ENCODE measurements around the gene ZXDC.

The ZXDC gene

GRCh38 chr3:126413693-126414080, 62.0 kb downstream of the ZXDC start:
- DNase-seq, result no peak

- no peak for DNase-seq
Observed at GRCh38 chr3:126412841-126413692, 62.6 kb downstream of the ZXDC start.

DNA sequence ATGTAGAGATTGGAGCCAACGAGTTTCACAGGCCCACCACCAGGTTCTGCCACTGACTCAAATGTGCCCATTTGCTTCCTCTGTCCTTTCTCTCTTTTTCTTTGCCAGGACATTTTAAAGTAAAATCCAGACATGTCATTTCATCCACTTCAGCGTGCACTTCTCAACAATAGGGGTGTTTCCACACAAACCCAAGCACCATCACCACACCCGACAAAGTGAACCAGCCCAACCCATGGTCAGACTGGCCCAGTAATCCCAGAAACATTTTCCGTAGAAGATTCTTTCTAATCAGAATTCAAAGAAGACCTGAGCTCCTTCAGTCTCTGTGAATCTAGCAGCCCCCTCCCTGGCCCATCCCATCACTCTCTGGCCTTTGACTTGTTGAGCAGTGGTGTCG, 67.6 kb downstream of the ZXDC start:
- no peak for DNase-seq

GRCh38 chr3:126407412-126408044, 68.2 kb downstream of the ZXDC start:
- no peak for DNase-seq

DNA sequence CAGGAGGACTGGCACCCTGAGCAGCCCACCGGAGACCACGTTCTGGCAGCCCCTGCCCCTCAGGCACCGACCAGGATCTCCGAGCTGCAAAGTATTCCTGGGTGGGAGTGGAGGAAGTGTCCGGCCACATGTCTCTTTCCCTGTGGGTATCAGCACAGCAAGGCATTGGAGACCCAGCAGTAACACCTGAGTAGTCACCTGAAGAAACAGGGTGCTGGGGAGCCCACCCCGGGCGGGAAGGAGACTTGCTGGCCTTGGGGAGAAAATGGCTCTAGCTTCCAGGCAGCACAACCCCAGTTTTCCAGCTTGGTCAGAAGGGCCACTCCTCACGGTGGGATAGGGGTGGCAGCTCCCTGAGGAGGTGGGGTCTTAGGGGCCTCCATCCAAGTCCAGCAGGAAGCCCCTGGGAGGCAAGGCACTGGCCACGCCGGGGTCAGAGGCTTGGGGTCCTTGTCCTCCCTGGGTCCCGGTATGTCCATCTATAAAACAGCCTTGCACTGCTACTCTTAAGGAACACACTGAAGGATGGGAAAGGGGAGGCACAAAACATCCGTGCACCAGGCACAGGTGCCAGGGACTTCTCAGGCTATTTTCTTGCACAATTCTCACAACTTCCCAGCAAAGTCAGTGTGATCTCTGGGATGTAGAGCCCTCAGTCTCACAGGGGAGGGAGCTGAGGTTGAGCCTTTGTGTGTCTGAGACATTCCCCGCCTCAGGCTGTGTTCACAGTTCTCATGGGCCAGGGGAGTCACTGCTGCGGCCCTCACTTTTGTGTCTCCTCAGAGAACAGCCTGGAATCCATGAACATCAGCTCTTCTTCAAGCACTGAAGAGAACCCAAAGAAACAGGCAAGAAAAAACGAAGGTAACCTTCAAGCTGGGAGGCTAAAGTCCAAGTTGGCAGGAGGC, 69.0 kb downstream of the ZXDC start:
- no peak for DNase-seq

- DNase-seq, result no peak
Observed at GRCh38 chr3:126402666-126403302, 72.9 kb downstream of the ZXDC start.

- no peak for DNase-seq
Observed at GRCh38 chr3:126402178-126402577, 73.5 kb downstream of the ZXDC start.

DNA sequence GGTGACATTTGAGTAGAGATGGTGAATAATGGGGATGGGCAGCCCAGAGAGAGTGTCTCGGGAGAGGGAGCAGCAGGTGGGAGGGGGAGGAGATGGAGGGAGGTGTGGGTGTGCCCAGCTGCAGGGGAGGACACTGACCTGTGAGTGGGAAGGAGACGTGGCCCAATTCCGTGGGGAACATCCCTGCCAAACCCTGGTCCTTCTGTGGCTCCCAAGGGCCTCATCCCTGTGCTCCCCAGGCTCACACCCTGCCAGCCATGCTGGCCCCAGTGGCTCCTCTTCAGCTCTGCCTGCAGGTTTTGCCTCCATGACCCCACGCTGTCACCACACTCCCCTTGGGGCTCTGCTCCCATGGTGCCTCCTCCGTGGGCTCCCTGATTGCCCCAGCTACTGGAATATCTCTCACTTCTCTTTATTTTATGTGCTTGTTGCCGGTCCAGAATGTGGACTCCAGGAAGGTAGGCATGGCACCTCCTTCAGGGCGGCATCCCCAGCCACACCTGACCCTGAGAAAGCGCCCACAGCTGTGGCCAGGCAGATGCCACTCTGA, 74.0 kb downstream of the ZXDC start:
- DNase-seq, result no peak

GRCh38 chr3:126399756-126400155, 75.9 kb downstream of the ZXDC start:
- no peak for DNase-seq

- DNase-seq, result no peak
Observed at GRCh38 chr3:126399351-126399735, 76.3 kb downstream of the ZXDC start.

DNA sequence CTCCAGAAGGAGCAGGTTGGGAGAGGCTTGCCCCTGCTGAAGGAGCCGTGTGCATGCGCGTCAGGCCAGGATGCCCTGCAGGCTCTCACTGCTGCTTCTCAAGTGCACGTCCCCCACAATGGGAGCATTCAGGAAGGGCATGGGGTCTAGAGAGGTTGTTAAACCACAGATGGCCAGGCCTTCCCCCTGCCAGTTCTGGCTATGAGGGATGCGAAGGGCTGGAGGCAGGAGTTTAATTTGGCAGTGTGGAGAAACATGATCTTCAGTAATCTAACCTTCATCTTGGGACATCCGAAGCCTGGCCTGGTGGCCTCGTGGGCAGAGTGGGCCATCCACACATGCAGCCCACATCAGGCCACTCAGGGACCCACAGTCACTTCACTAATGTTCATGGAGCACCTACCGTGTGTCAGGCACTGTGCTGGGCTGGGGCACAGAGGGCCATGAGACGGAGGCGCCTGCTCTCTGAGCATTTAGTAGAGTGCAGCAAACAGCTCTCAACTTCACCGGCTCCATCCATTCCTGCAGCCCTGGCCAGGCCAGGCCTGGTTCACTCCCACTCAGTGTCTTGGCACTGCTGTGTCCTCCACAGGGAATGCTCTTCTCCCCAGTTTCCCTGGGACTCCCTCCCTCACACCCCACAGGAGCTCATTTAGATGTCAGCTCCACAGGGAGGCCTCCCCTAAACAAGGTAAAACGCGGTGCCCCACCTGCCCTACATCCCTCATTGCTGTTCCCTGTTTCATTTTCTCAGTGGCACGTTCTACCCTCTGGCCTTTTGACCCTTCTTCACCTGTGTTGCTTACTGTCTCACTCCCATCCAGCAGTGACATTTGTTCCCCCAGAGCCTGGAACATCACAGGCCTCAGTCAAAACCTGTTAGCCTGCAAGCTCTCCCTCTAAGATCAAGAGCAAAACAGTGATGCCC, 77.0 kb downstream of the ZXDC start:
- no peak for DNase-seq

- no peak for DNase-seq
Observed at GRCh38 chr3:126397610-126398422, 77.9 kb downstream of the ZXDC start.

GRCh38 chr3:126396536-126396935, 79.2 kb downstream of the ZXDC start:
- DNase-seq, result no peak

DNA sequence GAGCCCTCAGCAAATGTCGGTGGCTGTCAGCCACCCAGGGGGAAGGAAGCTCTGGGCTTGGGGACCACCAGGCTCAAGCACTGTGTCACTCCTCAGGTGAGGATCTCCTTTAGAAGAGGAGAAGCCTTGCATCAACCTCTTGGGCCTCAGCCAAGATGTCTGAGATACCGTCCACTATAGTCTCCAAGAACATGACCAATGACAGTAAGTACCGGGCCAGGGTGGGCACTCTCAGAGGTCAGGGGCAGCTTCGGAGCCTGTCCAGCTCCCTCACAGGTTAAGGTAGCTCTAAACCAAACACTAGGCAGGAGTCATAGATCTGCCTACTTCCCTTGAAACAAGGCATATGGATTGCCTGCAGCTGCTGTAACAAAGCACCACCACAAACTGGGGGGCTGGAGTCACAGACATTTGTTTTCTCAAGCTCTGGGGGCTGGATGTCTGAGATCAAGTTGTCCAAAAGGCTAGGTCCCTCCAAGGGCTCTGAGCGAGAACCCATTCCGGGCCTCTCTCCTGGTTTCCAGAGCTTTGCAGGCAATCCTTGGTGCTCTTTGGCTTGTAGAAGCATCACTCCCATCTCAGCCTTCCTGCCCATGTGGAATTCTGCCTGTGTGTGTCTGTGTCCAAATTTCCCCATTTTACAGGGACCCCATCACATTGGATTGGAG, 79.7 kb downstream of the ZXDC start:
- no peak for DNase-seq

DNA sequence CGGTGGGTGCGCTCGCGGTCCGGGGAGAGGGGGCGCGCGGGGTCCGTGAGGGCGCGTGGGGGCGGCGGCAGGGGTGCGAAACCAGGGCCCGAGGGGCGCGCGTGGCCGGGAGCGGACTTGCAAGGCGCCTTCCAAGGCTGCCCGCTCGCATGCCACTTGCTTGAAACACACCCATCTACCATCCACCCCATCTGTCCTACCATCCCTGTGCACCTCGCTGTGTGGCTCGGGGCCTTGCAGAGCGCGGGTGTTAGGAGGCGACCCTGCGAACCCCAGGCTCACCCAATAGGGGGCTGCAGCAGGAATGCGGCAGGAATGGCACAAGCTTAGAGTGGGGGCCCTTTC, 80.7 kb downstream of the ZXDC start:
- DNase-seq, result no peak

- DNase-seq, result no peak
Observed at GRCh38 chr3:126394179-126394976, 81.3 kb downstream of the ZXDC start, which contains the start of gene CFAP100. TSS of gene CFAP100 (plus strand) at chr3:126394909. CDS start at chr3:126396001, 1,092 bp downstream.

GRCh38 chr3:126393563-126393962, 82.1 kb downstream of the ZXDC start:
- no peak for DNase-seq

DNA sequence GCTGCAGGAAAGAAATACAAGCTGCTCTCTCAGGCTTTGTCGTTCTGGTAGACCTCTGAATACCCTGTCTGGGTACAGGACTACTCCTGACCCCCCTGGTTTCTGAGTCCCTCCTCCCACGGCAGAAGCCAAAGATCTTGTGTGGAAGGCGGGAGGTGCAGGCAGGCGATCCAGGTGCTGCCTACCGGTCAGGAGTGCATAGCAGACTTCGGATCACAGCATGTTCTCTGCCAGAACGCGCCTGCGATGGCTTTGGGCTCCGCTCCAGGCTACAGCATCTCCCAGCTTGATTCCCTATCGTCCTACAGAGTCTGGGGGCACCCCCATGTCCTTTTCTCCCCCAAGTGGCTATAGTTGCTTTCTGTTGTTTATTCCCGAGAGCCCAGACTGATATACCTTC, 83.4 kb downstream of the ZXDC start:
- no peak for DNase-seq

- DNase-seq, result no peak
Observed at GRCh38 chr3:126391631-126392030, 84.1 kb downstream of the ZXDC start.

Data from 8988T (cell line).